ENCODE data around the gene CFAP410.

Gene CFAP410

DNA sequence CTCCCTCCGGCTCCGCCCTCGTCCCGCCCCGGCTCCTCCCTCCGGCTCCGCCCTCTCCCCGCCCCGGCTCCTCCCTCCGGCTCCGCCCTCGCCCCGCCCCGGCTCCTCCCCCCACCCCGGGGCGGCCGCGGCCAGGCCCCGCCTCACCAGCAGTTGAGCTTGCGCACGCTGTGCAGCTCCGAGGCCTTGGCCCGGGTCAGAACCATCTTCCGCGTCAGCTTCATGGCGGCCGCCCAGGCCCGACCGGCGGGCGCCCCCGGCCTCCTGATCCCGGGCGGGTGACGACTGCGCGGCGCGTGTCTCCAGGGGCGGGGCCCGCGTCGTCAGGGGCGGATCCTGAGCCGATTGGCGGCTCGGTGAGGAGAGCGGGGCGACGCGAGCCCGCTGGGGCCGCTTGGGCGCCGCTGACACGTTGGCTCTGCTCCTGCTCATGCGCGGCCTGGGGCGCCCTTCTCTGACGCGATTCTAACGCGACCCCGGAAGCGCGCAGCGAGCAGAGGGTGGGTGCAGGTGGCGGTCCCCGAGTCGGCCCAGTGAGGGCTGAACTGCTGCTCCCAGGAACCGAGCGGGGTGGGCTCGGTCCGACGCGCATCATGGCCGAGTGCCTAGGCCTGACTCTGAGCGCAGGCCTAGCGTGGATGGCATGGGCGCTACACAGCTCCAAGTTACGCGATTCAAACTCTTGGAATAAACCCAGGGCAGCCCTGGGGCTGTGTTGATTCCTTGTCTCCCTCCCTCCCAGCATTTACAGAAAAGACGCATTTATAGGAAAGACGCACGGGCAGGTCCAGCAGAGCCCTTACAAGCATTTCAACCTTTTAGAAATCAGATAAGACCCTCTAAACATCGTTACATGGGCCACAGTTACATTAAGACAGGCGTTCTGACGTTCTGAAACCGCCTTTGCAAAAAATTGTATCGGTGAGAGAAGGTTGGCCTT, at the start of gene CFAP410:
TSS of gene CFAP410 (minus strand) at position 420 of the 940 bp plus-strand sequence. CDS start at position 224, 196 bp downstream.
- TF ChIP-seq, protein P1, sequence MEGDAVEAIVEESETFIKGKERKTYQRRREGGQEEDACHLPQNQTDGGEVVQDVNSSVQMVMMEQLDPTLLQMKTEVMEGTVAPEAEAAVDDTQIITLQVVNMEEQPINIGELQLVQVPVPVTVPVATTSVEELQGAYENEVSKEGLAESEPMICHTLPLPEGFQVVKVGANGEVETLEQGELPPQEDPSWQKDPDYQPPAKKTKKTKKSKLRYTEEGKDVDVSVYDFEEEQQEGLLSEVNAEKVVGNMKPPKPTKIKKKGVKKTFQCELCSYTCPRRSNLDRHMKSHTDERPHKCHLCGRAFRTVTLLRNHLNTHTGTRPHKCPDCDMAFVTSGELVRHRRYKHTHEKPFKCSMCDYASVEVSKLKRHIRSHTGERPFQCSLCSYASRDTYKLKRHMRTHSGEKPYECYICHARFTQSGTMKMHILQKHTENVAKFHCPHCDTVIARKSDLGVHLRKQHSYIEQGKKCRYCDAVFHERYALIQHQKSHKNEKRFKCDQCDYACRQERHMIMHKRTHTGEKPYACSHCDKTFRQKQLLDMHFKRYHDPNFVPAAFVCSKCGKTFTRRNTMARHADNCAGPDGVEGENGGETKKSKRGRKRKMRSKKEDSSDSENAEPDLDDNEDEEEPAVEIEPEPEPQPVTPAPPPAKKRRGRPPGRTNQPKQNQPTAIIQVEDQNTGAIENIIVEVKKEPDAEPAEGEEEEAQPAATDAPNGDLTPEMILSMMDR (IDR thresholded peaks at IDR 0.05; ENCODE audit: unreplicated experiment in 3 of 3) = no peak
- H3K4me3 Mint-ChIP-seq = peak within 1 kb of the TSS; percentile 84 to 93 (median 91)
- H3K27me3 Mint-ChIP-seq (ENCODE audit: low read depth) = peaks cover 8% of the 10 kb centered on the region
- H3K4me1 Mint-ChIP-seq = peaks cover 24% of the 10 kb centered on the region
- H3K36me3 Mint-ChIP-seq (ENCODE audit: low read depth) = no peaks in the 10 kb centered on the region
- no peaks in the 10 kb centered on the region for H3K9me3 Mint-ChIP-seq
- H3K27ac Mint-ChIP-seq = peak within 1 kb of the TSS; percentile 94 to 97 (median 95)

DNA sequence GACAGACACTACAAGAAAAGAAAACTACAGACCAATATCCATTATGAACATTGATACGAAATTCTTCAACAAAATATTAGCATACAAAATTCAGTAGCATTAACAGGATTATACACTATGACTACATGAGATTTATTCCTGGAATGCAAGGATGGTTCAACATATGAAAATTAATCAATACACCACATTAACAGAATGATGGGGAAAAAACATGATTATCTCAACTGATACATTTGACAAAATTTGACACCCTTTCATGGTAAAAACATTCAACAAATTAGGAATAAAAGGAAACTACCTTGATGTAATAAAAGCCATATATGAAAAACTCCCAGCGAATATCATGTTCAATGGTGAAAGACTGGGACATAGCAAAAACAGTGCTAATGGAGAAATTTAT, 45.8 kb upstream of the CFAP410 start:
- Mint-ChIP-seq H3K9me3 (peaks cover 35% of the 10 kb centered on the region), H3K27me3 (ENCODE audit: low read depth) (peaks cover 8% of the 10 kb centered on the region), H3K36me3 (ENCODE audit: low read depth) (no peaks in the 10 kb centered on the region), H3K27ac (no peak overlapping the region), H3K4me1 (no peaks in the 10 kb centered on the region), H3K4me3 (no peak overlapping the region)
- TF ChIP-seq, protein P1 (IDR thresholded peaks at IDR 0.05; ENCODE audit: unreplicated experiment in 3 of 3) = no peak

DNA sequence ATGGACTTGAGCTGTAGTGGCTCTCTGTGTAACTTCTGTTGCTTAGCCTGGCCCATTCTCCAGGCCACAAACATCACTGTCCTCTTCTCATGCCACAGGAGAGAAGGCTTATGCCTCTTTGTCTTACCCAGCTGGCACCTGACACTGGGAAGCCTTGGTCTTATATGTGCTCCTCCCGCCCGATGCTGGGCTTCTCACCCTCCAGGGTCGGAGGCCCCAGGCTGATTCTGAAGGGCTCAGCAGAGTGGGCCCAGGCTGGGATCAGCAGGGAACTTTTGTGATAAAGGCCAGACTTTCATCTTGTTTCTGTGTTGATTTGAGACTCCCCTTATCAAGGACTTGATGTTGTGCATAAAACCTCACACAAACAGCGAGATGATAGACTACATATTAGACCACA, 44.0 kb upstream of the CFAP410 start:
- Mint-ChIP-seq H3K36me3 (ENCODE audit: low read depth) (no peaks in the 10 kb centered on the region), H3K4me1 (no peaks in the 10 kb centered on the region), H3K9me3 (peaks cover 31% of the 10 kb centered on the region), H3K27ac (no peak overlapping the region), H3K27me3 (ENCODE audit: low read depth) (peaks cover 8% of the 10 kb centered on the region), H3K4me3 (no peak overlapping the region)
- TF ChIP-seq, protein P1 (IDR thresholded peaks at IDR 0.05; ENCODE audit: unreplicated experiment in 3 of 3) = no peak

DNA sequence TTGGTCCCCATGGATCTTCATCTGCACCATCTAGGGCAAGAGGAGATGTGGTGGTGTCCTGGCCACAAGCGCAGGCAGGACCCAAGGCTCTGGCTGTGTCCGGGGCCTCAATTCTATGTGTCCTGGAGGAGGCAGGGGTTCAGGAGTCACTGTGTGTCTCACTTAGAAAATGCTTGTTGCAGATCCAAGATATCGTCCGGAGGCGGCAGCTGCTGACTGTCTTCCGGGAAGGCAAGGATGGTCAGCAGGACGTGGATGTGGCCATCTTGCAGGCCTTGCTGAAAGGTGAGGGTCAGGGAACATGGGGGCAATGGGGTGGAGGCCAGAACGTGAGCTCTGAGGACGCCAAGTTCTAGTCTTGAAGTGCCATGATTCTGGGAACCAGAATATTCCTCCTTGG, 43.3 kb upstream of the CFAP410 start:
- Mint-ChIP-seq H3K36me3 (ENCODE audit: low read depth) (no peaks in the 10 kb centered on the region), H3K27ac (no peak overlapping the region), H3K4me1 (no peaks in the 10 kb centered on the region), H3K27me3 (ENCODE audit: low read depth) (peaks cover 12% of the 10 kb centered on the region), H3K9me3 (peaks cover 29% of the 10 kb centered on the region), H3K4me3 (no peak overlapping the region)
- TF ChIP-seq, protein P1 (IDR thresholded peaks at IDR 0.05; ENCODE audit: unreplicated experiment in 3 of 3) = no peak

DNA sequence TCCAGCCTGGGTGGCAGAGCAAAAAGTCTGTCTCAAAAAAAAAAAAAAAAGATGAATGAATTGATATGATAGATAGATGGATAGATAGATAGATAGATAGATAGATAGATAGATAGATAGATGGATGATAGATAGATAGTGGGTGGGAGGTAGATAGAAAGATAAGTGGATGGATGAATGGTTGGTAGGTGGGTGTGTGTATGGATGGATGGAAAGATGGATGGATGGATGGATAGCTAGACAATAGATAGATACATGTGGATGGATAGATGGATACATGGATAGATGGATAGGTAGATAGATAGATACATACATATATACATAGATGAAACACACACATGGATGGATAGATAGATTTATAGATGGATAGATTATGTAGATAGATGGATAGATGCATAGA, 42.7 kb upstream of the CFAP410 start:
- Mint-ChIP-seq H3K27ac (no peak overlapping the region), H3K4me1 (no peaks in the 10 kb centered on the region)

More for the DNA sequence above, 42.7 kb upstream of the CFAP410 start:
- no peak overlapping the region for H3K4me3 Mint-ChIP-seq
- TF ChIP-seq, protein P1 (IDR thresholded peaks at IDR 0.05; ENCODE audit: unreplicated experiment in 3 of 3) = no peak
- peaks cover 26% of the 10 kb centered on the region for H3K9me3 Mint-ChIP-seq
- no peaks in the 10 kb centered on the region for H3K36me3 Mint-ChIP-seq (ENCODE audit: low read depth)
- H3K27me3 Mint-ChIP-seq (ENCODE audit: low read depth) = peaks cover 15% of the 10 kb centered on the region
